HEK293 (cell line): ENCODE measurements around the gene TXN2.
A peak's percentile ranks its signal among the peaks of the same experiment; 100 is the strongest.

Experiments
- CTCF ChIA-PET: fragments of 350-600 bp; formaldehyde crosslinking; extraction: SDS; loops from one replicate; lab custom pipeline; 2021; ENCODE audit warnings: antibody characterized with exemption; lab: Yijun Ruan, JAX
- POLR2A ChIA-PET: fragments of 300-600 bp; formaldehyde crosslinking; extraction: SDS; loops from one replicate; lab custom pipeline; 2020; ENCODE audit warnings: antibody characterized with exemption, inconsistent platforms; lab: Yijun Ruan, JAX
- H3K27ac ChIP-seq: fragments of 200-500 bp; sonication (Bioruptor generic); 2 replicates; pipeline ENCODE4 v1.5.1; 2014; ENCODE audit warnings: low read depth, low read length, control low read depth, inconsistent platforms; ENCODE audit errors: extremely low read depth
- H3K36me3 ChIP-seq, 2 experiments: fragments of 200-500 bp in 1 of 2; sonication (Bioruptor generic) in 1 of 2; 1 replicate in 1 of 2; 2 replicates in 1 of 2; pipeline ENCODE4 v1.5.1; 2014 to 2017; ENCODE audit warnings: inconsistent platforms in 2 of 2, low read length in 2 of 2; ENCODE audit not compliant: control insufficient read depth in 2 of 2, insufficient read depth in 1 of 2
- H3K4me1 ChIP-seq: fragments of 200-500 bp; sonication (Bioruptor generic); 2 replicates; pipeline ENCODE4 v1.5.1; 2014; ENCODE audit warnings: mild to moderate bottlenecking, low read length, inconsistent platforms; ENCODE audit not compliant: control insufficient read depth, insufficient read depth
- H3K4me3 ChIP-seq: 2 replicates; pipeline ENCODE4 v1.5.1; 2011; ENCODE audit warnings: low read depth, mild to moderate bottlenecking, control low read depth, low read length, moderate library complexity
- H3K9me3 ChIP-seq: fragments of 200-500 bp; sonication (Bioruptor generic); 2 replicates; pipeline ENCODE4 v1.5.1; 2014; ENCODE audit warnings: low read depth, low read length, inconsistent platforms; ENCODE audit not compliant: control insufficient read depth, insufficient read depth
- HOXD13 ChIP-seq: sonication (generic); formaldehyde crosslinking; IDR thresholded peaks from 2 replicates; pipeline ENCODE4 v1.8.0; 2022; ENCODE audit warnings: missing genetic modification reagents, borderline replicate concordance
- IKZF3 ChIP-seq: fragments of 450-650 bp; IDR thresholded peaks from 2 replicates; pipeline ENCODE4 v1.5.0; 2018; ENCODE audit warnings: missing biosample characterization, mild to moderate bottlenecking, missing genetic modification characterization, moderate library complexity
- MYNN ChIP-seq: fragments of 450-650 bp; formaldehyde crosslinking; IDR thresholded peaks from 2 replicates; pipeline ENCODE4 v1.5.1; 2016; ENCODE audit warnings: missing biosample characterization, missing genetic modification characterization, borderline replicate concordance
- REPIN1 ChIP-seq: fragments of 450-650 bp; formaldehyde crosslinking; IDR thresholded peaks from 2 replicates; pipeline ENCODE4 v1.5.1; 2017; ENCODE audit warnings: missing biosample characterization, missing genetic modification characterization, low read depth
- SP7 ChIP-seq: fragments of 450-650 bp; formaldehyde crosslinking; IDR thresholded peaks from 2 replicates; pipeline ENCODE4 v1.5.1; 2016; ENCODE audit warnings: missing biosample characterization, missing genetic modification characterization
- TCF7L2 ChIP-seq: IDR thresholded peaks from 2 replicates; pipeline ENCODE4 v1.6.1; 2011; ENCODE audit warnings: low read depth, mild to moderate bottlenecking, inconsistent platforms, low read length, moderate library complexity, borderline replicate concordance
- ZBTB20 ChIP-seq: fragments of 450-650 bp; formaldehyde crosslinking; IDR thresholded peaks from 2 replicates; pipeline ENCODE4 v1.5.1; 2016; ENCODE audit warnings: missing biosample characterization, missing genetic modification characterization
- ZBTB48 ChIP-seq: fragments of 450-650 bp; formaldehyde crosslinking; IDR thresholded peaks from 2 replicates; pipeline ENCODE4 v1.5.1; 2016; ENCODE audit warnings: missing biosample characterization, missing genetic modification characterization
- ZEB2 ChIP-seq: fragments of 450-650 bp; formaldehyde crosslinking; IDR thresholded peaks from 2 replicates; pipeline ENCODE4 v1.5.1; 2016; ENCODE audit warnings: missing biosample characterization, missing genetic modification characterization
- ZFHX2 ChIP-seq: fragments of 450-650 bp; formaldehyde crosslinking; conservative IDR thresholded peaks from 2 replicates; pipeline ENCODE4 v1.5.1; 2016; ENCODE audit warnings: missing biosample characterization, missing genetic modification characterization
- ZFP41 ChIP-seq: fragments of 450-650 bp; formaldehyde crosslinking; IDR thresholded peaks from 2 replicates; pipeline ENCODE4 v1.5.1; 2016; ENCODE audit warnings: missing biosample characterization, missing genetic modification characterization, borderline replicate concordance
- ZIC2 ChIP-seq: fragments of 450-650 bp; formaldehyde crosslinking; IDR thresholded peaks from 2 replicates; pipeline ENCODE4 v1.5.1; 2016; ENCODE audit warnings: missing biosample characterization, missing genetic modification characterization
- ZNF175 ChIP-seq: fragments of 450-650 bp; formaldehyde crosslinking; IDR thresholded peaks from 2 replicates; pipeline ENCODE4 v1.5.1; 2016; ENCODE audit warnings: missing biosample characterization, missing genetic modification characterization
- ZNF18 ChIP-seq: fragments of 450-650 bp; formaldehyde crosslinking; IDR thresholded peaks from 2 replicates; pipeline ENCODE4 v1.5.1; 2016; ENCODE audit warnings: missing biosample characterization, missing genetic modification characterization
- ZNF433 ChIP-seq: fragments of 450-650 bp; formaldehyde crosslinking; IDR thresholded peaks from 2 replicates; pipeline ENCODE4 v1.5.1; 2016; ENCODE audit warnings: missing biosample characterization, missing genetic modification characterization, low read depth
- ZNF768 ChIP-seq: fragments of 450-650 bp; formaldehyde crosslinking; IDR thresholded peaks from 2 replicates; pipeline ENCODE4 v1.5.1; 2018; ENCODE audit warnings: missing biosample characterization, mild to moderate bottlenecking, missing genetic modification characterization
- ZNF776 ChIP-seq: fragments of 450-650 bp; formaldehyde crosslinking; IDR thresholded peaks from 2 replicates; pipeline ENCODE4 v1.5.0; 2017; ENCODE audit warnings: missing biosample characterization, missing genetic modification characterization, borderline replicate concordance
- TF ChIP-seq, protein P1 (sequence below): fragments of 450-650 bp; formaldehyde crosslinking; IDR thresholded peaks from 2 replicates; pipeline ENCODE4 v1.5.1; 2016; ENCODE audit warnings: missing biosample characterization, missing genetic modification characterization
- TF ChIP-seq, protein P2 (sequence below): fragments of 450-650 bp; formaldehyde crosslinking; IDR thresholded peaks from 2 replicates; pipeline ENCODE4 v1.5.1; 2016; ENCODE audit warnings: missing biosample characterization, missing genetic modification characterization

Gene TXN2

GRCh38 chr22:36439481-36440271 lies 41.8 kb downstream of the TXN2 start (continued):
- TF ChIP-seq HOXD13 (CRISPR knock-in tag): no peak
- no peak for TF ChIP-seq REPIN1 (tag by site-specific recombination)
- no peak for TF ChIP-seq ZBTB20
- no peak for TF ChIP-seq ZEB2 (tag by site-specific recombination)
- peak; percentile 54 for TF ChIP-seq SP7 (tag by site-specific recombination)
- TF ChIP-seq ZFHX2: no peak
- peak; percentile 77 for TF ChIP-seq ZIC2
- peak; percentile 22; the same call in 1 of the 2 replicates for TF ChIP-seq ZBTB48 (tag by site-specific recombination)
- TF ChIP-seq ZNF433 (tag by site-specific recombination): no peak
- TF ChIP-seq, protein P1, sequence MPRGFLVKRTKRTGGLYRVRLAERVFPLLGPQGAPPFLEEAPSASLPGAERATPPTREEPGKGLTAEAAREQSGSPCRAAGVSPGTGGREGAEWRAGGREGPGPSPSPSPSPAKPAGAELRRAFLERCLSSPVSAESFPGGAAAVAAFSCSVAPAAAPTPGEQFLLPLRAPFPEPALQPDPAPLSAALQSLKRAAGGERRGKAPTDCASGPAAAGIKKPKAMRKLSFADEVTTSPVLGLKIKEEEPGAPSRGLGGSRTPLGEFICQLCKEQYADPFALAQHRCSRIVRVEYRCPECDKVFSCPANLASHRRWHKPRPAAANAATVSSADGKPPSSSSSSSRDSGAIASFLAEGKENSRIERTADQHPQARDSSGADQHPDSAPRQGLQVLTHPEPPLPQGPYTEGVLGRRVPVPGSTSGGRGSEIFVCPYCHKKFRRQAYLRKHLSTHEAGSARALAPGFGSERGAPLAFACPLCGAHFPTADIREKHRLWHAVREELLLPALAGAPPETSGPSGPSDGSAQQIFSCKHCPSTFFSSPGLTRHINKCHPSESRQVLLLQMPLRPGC: no peak; the same call in 1 of the 2 replicates

- CTCF ChIA-PET: interaction anchor here (0.7 kb wide), 1 partner anchor 134 kb away, joined by 3 read pairs; no protein-coding TSS in a partner anchor
- no peak overlapping the region for H3K27ac ChIP-seq
- TF ChIP-seq SP7 (tag by site-specific recombination) (no peak), ZNF776 (tag by site-specific recombination) (no peak), MYNN (tag by site-specific recombination) (no peak), ZFHX2 (no peak), ZNF768 (peak; percentile 95; the same call in 1 of the 2 replicates), ZFP41 (tag by site-specific recombination) (no peak), TCF7L2 (peak; percentile 64), ZNF175 (tag by site-specific recombination) (no peak), IKZF3 (tag by site-specific recombination) (no peak), ZNF18 (tag by site-specific recombination) (no peak)
- TF ChIP-seq, protein P2, sequence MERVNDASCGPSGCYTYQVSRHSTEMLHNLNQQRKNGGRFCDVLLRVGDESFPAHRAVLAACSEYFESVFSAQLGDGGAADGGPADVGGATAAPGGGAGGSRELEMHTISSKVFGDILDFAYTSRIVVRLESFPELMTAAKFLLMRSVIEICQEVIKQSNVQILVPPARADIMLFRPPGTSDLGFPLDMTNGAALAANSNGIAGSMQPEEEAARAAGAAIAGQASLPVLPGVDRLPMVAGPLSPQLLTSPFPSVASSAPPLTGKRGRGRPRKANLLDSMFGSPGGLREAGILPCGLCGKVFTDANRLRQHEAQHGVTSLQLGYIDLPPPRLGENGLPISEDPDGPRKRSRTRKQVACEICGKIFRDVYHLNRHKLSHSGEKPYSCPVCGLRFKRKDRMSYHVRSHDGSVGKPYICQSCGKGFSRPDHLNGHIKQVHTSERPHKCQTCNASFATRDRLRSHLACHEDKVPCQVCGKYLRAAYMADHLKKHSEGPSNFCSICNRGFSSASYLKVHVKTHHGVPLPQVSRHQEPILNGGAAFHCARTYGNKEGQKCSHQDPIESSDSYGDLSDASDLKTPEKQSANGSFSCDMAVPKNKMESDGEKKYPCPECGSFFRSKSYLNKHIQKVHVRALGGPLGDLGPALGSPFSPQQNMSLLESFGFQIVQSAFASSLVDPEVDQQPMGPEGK (tag by site-specific recombination): 0 out of 2 replicates have a peak, but pooled peaks have one; percentile 11
- TF ChIP-seq, all 188 proteins: peak for 3
- H3K36me3 ChIP-seq: no peaks in the 10 kb centered on the region
- POLR2A ChIA-PET: interaction anchor here (1.1 kb wide), 1 partner anchor 48 kb away, joined by 3 read pairs; the partner anchor contains the start of gene MYH9
- H3K4me1 ChIP-seq: peaks cover 13% of the 10 kb centered on the region
- no peaks in the 10 kb centered on the region for H3K9me3 ChIP-seq
- no peak overlapping the region for H3K4me3 ChIP-seq
Observed at GRCh38 chr22:36435516-36436415, 45.7 kb downstream of the TXN2 start.
